Astrocyte of the cerebellum (primary cell): ENCODE measurements around the gene COL6A6.

Experiments used
- DNase-seq: peaks from one replicate; pipeline ENCODE4 v3.0.0-alpha.2; 2011; ENCODE audit warnings: low read depth
- H3K4me3 ChIP-seq: 2 replicates; pipeline ENCODE4 v1.5.1; 2011; ENCODE audit warnings: mild to moderate bottlenecking, low read depth, low read length, moderate library complexity
- in situ Hi-C: cut with HindIII; loops from 2 replicates; pipeline ENCODE4 v1.10.0; 2017; ENCODE audit warnings: low sequenced_read_pairs
- TF ChIP-seq, protein P1 (sequence below): IDR thresholded peaks from 2 replicates; pipeline ENCODE4 v1.5.1; 2012; ENCODE audit warnings: low read length, low read depth, moderate library complexity, mild to moderate bottlenecking; ENCODE audit errors: missing control alignments

The COL6A6 gene

GRCh38 chr3:130516645-130517512 lies at the start of gene COL6A6:
Gene COL6A6 (plus strand): TSS chr3:130517177. CDS start chr3:130560365, 43,188 bp downstream.
- peak within 1 kb of the TSS; percentile 46 for H3K4me3 ChIP-seq
- in situ Hi-C loops = no loop called here

GRCh38 chr3:130468311-130468710 lies 48.7 kb upstream of the COL6A6 start:
- TF ChIP-seq, protein P1, sequence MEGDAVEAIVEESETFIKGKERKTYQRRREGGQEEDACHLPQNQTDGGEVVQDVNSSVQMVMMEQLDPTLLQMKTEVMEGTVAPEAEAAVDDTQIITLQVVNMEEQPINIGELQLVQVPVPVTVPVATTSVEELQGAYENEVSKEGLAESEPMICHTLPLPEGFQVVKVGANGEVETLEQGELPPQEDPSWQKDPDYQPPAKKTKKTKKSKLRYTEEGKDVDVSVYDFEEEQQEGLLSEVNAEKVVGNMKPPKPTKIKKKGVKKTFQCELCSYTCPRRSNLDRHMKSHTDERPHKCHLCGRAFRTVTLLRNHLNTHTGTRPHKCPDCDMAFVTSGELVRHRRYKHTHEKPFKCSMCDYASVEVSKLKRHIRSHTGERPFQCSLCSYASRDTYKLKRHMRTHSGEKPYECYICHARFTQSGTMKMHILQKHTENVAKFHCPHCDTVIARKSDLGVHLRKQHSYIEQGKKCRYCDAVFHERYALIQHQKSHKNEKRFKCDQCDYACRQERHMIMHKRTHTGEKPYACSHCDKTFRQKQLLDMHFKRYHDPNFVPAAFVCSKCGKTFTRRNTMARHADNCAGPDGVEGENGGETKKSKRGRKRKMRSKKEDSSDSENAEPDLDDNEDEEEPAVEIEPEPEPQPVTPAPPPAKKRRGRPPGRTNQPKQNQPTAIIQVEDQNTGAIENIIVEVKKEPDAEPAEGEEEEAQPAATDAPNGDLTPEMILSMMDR = no peak
- no peak overlapping the region for H3K4me3 ChIP-seq
- in situ Hi-C loops = no loop called here
- no peak for DNase-seq

More at GRCh38 chr3:130516645-130517512, at the start of gene COL6A6:
- TF ChIP-seq, protein P1 = no peak
- no peak for DNase-seq

GRCh38 chr3:130470126-130470525 lies 46.9 kb upstream of the COL6A6 start:
- DNase-seq = no peak
- in situ Hi-C loops = no loop called here
- TF ChIP-seq, protein P1 = no peak
- no peak overlapping the region for H3K4me3 ChIP-seq

- H3K4me3 ChIP-seq = no peak overlapping the region
- TF ChIP-seq, protein P1 = no peak
- in situ Hi-C loops = no loop called here
Observed at GRCh38 chr3:130473416-130473815, 43.6 kb upstream of the COL6A6 start.

DNA sequence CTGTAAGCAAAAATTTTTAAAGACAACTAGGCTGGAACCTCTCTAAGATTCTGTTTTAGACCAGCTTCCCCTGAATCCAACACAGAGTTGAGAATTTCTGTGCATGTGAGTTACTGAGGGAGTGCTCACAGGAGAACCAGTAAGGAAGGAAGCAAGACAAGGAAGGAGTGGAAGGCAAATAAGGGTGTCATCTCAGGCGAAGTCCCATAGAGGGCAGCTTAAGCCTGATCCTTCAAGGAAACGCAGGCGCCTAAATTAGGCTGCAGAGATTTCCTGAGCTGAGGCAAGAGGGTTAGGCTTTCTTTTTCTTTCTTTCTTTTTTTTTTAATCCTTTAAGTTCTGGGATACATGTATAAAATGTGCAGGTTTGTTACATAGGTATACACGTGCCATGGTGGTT lies 36.2 kb upstream of the COL6A6 start:
- TF ChIP-seq, protein P1 = peak; percentile 67
- in situ Hi-C loops = no loop called here
- no peak overlapping the region for H3K4me3 ChIP-seq
- DNase-seq = peak; percentile 55

More at GRCh38 chr3:130473416-130473815, 43.6 kb upstream of the COL6A6 start:
- no peak for DNase-seq

DNA sequence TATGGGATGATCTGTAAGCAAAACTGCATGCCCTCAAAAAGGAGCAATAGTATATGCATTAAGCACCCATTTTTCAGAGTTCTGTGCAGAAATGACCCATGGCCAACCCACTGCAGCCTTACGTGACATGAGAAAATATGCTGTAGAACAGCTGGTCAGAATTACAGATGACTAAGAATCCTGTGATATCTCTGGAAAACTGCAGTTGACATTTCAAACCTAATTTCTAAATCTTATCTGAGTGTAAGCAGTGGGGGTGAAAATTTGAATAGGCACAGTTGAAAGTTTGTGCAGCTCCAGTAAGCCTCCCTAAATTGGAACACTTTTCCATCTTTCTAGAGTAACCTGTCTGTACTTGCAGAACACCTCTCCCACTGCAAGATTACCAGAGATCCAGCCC lies 28.7 kb upstream of the COL6A6 start:
- no peak overlapping the region for H3K4me3 ChIP-seq
- in situ Hi-C loops = no loop called here
- TF ChIP-seq, protein P1 = no peak
- DNase-seq = no peak
